ENCODE results near the gene TPPP2.

TPPP2 gene

DNA sequence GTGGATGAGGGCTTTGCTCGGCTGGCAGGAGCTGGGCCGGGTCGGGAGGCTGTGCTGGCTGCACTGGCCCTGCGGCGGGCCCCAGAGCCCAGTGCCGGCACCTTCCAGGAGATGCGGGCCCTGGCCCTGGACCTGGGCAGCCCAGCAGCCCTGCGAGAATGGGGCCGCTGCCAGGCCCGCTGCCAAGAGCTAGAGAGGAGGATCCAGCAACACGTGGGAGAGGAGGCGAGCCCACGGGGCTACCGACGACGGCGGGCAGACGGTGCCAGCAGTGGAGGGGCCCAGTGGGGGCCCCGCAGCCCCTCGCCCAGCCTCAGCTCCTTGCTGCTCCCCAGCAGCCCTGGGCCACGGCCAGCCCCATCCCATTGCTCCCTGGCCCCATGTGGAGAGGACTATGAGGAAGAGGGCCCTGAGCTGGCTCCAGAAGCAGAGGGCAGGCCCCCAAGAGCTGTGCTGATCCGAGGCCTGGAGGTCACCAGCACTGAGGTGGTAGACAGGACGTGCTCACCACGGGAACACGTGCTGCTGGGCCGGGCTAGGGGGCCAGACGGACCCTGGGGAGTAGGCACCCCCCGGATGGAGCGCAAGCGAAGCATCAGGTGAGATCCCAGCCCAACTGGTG is 51.6 kb downstream of the TPPP2 start:
- DNase-seq: no peak

All from NCI-H1092 treated with DMSO at 0.1 percent for 48 hours (cell line).